Measurements from ENCODE around the gene CLMN.

CLMN gene

DNA sequence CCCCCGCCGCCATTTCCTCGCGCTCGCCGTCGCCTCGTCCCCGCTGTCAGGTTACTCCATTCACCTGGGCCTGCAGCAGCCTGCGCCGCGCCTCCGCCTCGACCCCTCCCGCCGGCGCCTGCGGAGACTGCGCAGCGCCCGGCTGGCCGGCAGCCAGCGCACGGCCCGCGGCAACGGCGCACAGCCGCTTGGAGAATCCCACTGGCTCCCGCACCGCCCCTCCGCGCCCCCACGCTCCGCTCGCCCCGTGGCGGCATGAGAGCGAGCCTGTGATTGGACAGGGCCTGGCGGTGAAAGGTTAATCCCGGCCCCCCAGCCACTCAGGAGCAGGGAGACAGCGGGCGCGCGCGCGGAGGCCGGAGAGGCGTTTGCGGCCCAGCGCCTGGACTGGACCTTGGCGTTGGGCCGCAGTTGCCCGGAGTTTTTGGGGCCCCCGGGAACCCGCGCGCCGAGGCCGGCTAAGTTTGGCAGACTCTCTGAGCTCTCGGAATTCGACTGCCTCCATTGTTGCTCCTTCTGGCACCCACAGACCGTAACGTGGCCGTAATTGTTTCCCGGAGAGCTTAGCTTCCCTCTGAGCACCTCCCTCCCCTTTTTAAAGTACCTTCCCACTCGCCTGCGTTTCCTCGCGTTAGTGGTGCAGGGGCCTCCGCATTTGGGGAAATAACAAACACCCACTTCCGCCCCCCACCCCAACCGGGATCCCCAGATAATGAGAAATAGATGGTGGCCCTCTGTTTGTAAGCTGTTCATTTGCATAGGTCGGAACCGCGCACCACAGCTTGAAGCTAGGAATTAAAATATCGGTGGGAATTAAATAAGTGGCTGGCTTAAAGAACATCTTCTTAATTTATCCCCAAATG lies 162.2 kb downstream of the CLMN start, which contains the start of gene DICER1:
Gene DICER1, minus strand, starts transcription at position 203 of the 863 bp plus-strand sequence. CDS start 24,071 bp downstream, outside the sequence.
- Histone ChIP-seq H3K9me3 (no peaks in the 10 kb centered on the region), H3K27me3 (no peaks in the 10 kb centered on the region), H3K36me3 (no peaks in the 10 kb centered on the region), H3K4me3 (peak within 1 kb of the TSS; percentile 65 to 76), H3K4me1 (peaks cover 0 to 42% (median 16%) of the 10 kb centered on the region in 4 donors), H3K27ac (peak within 1 kb of the TSS; percentile 91 to 93)
- peak; percentile 96 to 98 for DNase-seq
- intact Hi-C loops (cut with DNase I; ENCODE audit: low total_unique reads) = loop anchor here (10.0 kb wide), 1 partner anchor 167 kb away; no protein-coding TSS in a partner anchor
- TF ChIP-seq, protein P1, sequence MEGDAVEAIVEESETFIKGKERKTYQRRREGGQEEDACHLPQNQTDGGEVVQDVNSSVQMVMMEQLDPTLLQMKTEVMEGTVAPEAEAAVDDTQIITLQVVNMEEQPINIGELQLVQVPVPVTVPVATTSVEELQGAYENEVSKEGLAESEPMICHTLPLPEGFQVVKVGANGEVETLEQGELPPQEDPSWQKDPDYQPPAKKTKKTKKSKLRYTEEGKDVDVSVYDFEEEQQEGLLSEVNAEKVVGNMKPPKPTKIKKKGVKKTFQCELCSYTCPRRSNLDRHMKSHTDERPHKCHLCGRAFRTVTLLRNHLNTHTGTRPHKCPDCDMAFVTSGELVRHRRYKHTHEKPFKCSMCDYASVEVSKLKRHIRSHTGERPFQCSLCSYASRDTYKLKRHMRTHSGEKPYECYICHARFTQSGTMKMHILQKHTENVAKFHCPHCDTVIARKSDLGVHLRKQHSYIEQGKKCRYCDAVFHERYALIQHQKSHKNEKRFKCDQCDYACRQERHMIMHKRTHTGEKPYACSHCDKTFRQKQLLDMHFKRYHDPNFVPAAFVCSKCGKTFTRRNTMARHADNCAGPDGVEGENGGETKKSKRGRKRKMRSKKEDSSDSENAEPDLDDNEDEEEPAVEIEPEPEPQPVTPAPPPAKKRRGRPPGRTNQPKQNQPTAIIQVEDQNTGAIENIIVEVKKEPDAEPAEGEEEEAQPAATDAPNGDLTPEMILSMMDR (IDR thresholded peaks at IDR 0.05) = no peak

DNA sequence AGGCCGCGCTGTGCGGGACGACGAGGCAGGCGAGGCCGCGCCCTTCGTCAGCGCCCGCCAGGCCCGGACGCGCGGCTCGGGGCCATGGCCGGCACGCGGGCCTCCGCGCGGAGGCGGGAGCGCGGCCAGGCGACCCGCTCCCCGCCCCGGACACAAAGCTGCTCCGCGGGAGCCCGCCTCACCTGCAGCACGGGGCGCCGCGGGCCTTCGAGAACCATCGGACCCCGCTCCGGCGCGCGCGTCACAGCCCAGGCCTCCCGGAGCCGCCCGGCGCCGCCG lies 162.7 kb downstream of the CLMN start:
- H3K27ac ChIP-seq = peak overlapping the region; percentile 91 to 93
- intact Hi-C loops (cut with DNase I; ENCODE audit: low total_unique reads) = loop anchor here (10.0 kb wide), 1 partner anchor 168 kb away; no protein-coding TSS in a partner anchor
- TF ChIP-seq, protein P1 (IDR thresholded peaks at IDR 0.05) = no peak
- H3K4me1 ChIP-seq = peaks cover 3 to 48% (median 18%) of the 10 kb centered on the region in 4 donors
- H3K27me3 ChIP-seq = no peaks in the 10 kb centered on the region
- H3K36me3 ChIP-seq = no peaks in the 10 kb centered on the region
- no peak for DNase-seq
- H3K9me3 ChIP-seq = no peaks in the 10 kb centered on the region
- peak overlapping the region; percentile 65 to 76 for H3K4me3 ChIP-seq

DNA sequence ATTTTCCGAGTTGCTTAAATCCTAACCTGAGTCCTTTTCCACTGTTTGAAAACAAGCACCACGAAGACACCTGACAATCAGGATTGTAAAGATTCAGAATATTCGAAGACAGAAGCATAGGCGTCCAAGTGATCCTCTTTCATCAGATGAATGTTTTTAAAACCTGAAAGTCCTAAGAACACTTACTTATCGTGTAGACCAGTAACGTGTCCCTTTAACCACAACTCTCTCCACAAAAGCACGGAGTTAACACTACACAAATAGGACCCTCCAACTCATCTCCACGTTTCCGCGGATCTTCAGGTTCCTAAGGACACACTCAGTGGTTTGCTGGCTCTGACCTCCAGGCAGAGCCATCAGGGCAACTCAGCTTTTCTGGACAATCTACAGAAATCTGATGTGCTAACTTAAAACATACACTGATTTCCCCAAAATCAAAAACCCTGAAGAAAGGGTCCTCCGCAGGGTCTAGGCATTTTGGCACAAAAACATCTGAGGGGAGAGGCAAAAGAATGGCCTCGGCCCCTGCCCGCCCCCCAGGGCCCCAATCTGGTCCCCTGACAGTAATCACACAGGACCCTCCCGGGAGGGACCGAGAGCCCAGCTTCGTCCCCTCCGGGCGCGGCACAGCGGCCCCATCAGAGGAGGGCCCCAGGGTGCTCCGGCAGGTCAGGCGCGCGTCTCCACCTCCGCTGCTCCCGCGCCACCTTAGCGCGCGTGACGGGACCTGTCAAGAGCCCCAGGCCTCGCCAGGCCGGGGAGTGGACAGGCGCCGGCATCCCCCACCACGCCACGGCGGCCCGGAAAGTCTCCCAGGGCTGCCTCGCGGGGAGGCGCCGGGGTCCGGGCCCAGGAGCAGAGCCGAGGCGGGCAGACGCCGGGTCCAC lies 163.3 kb downstream of the CLMN start:
- H3K4me1 ChIP-seq = peaks cover 7 to 54% (median 21%) of the 10 kb centered on the region in 4 donors
- intact Hi-C loops (cut with DNase I; ENCODE audit: low total_unique reads) = loop anchor here (10.0 kb wide), 1 partner anchor 168 kb away; no protein-coding TSS in a partner anchor
- TF ChIP-seq, protein P1 (IDR thresholded peaks at IDR 0.05) = no peak

DNA sequence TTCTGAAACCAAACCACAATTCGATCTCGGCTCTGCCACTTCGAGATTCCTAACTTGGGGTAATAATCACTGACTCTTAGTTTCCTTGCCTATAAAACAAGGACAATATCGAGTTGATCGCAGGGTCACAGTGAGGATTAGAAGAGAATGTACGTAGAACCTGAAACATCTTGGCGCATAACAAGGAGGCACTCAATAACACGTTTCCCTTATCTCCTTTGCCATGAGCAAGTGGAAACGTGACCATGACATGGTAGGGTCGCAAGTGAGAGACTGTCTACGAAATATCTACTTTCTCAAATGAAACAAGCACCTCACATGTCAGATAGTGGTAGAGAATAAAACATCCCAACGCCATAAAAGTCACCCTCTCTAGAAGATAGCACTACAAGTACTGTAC lies 164.7 kb downstream of the CLMN start:
- DNase-seq = no peak
- Histone ChIP-seq H3K4me1 (peaks cover 7 to 67% (median 22%) of the 10 kb centered on the region in 4 donors), H3K9me3 (no peaks in the 10 kb centered on the region), H3K27ac (no peak overlapping the region), H3K27me3 (no peaks in the 10 kb centered on the region), H3K36me3 (no peaks in the 10 kb centered on the region), H3K4me3 (peak overlapping the region in 1 of 2 donors; percentile 76)
- intact Hi-C loops (cut with DNase I; ENCODE audit: low total_unique reads) = loop anchor here (10.0 kb wide), 1 partner anchor 170 kb away; no protein-coding TSS in a partner anchor
- TF ChIP-seq, protein P1 (IDR thresholded peaks at IDR 0.05) = no peak

More for the DNA sequence above, 163.3 kb downstream of the CLMN start:
- DNase-seq = peak; percentile 27 to 77
- Histone ChIP-seq H3K27me3 (no peaks in the 10 kb centered on the region), H3K36me3 (no peaks in the 10 kb centered on the region), H3K4me3 (peak overlapping the region; percentile 65 to 76), H3K9me3 (no peaks in the 10 kb centered on the region), H3K27ac (peak overlapping the region; percentile 91 to 93)

DNA sequence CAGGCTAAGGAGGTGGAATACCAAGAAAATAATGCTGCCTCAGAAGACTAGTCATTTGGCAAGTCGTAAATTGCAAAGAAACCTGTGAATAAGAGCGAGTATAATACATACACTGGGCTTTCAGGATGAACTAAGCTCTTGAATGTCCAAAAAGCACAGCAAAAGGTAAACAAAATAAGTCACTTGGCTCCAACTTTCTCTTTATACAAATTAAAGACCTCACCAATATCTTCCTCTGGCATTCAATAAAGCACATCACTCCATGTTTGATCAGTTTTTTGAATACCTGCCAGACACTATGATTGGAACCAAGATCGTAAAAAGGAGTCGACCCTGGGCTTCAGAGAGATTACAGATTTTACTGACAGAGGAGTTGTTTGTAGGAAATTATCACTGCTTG lies 165.8 kb downstream of the CLMN start:
- Histone ChIP-seq H3K36me3 (no peaks in the 10 kb centered on the region), H3K27me3 (no peaks in the 10 kb centered on the region), H3K4me3 (no peak overlapping the region), H3K9me3 (no peaks in the 10 kb centered on the region), H3K4me1 (peaks cover 7 to 79% (median 25%) of the 10 kb centered on the region in 4 donors), H3K27ac (no peak overlapping the region)
- intact Hi-C loops (cut with DNase I; ENCODE audit: low total_unique reads) = loop anchor here (10.0 kb wide), 1 partner anchor 171 kb away; no protein-coding TSS in a partner anchor
- TF ChIP-seq, protein P1 (IDR thresholded peaks at IDR 0.05) = no peak
- no peak for DNase-seq

Data from tibial artery (tissue), 4 donors.